Skin epidermis (tissue), 12 donors: ENCODE results near the gene REPIN1.

Experiments used
- H3K27ac ChIP-seq, 21 experiments: fragments of 200-600 bp; sonication (generic) in 11 of 21; one replicate each; pipeline ENCODE4 v1.5.0; 2020; ENCODE audit warnings: mild to moderate bottlenecking in 3 of 21, inconsistent platforms in 2 of 21, moderate library complexity in 2 of 21
- H3K4me3 ChIP-seq, 7 experiments: fragments of 200-600 bp; sonication (generic) in 2 of 7; one replicate each; pipeline ENCODE4 v1.5.0; 2020; ENCODE audit warnings: inconsistent platforms in 2 of 7, mild to moderate bottlenecking in 2 of 7, moderate library complexity in 1 of 7

The REPIN1 gene

GRCh38 chr7:150401424-150401790, 32.8 kb downstream of the REPIN1 start:
- no peak overlapping the region for H3K27ac ChIP-seq
- no peak overlapping the region for H3K4me3 ChIP-seq

GRCh38 chr7:150401861-150402631, 33.4 kb downstream of the REPIN1 start:
- Histone ChIP-seq H3K27ac (no peak overlapping the region), H3K4me3 (no peak overlapping the region)

DNA sequence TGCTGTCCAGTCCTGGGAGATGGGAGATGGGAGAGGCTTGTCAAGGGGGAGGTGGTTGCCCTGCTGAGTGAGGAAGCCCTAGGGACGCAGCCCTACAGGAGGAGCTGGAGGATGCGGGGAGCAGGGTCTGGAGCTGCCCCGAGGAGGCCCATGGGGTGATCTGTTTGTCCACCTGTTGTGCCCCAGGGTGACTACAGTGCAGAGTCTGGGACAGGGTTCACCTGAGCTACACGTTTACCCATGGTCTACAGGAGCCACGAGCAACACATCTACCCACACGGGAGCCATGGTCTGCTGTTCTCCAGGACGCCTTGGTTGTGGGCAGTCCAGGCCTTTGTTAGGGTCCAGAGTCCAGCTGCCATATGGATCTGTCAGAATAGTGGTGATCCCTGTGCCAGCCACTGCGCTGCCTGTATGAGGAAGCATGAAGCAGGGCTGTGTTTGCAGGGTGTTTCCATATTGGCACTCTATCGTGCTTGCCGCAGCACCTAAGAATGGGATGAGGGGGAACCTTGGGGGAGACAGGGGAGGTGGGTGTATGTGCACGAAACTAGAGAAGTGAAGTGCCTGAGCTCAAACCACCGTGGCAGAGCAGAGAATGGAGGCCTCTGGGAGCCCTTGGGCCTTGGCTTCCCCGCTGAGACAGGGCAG, 34.2 kb downstream of the REPIN1 start:
- no peak overlapping the region for H3K27ac ChIP-seq
- no peak overlapping the region for H3K4me3 ChIP-seq

DNA sequence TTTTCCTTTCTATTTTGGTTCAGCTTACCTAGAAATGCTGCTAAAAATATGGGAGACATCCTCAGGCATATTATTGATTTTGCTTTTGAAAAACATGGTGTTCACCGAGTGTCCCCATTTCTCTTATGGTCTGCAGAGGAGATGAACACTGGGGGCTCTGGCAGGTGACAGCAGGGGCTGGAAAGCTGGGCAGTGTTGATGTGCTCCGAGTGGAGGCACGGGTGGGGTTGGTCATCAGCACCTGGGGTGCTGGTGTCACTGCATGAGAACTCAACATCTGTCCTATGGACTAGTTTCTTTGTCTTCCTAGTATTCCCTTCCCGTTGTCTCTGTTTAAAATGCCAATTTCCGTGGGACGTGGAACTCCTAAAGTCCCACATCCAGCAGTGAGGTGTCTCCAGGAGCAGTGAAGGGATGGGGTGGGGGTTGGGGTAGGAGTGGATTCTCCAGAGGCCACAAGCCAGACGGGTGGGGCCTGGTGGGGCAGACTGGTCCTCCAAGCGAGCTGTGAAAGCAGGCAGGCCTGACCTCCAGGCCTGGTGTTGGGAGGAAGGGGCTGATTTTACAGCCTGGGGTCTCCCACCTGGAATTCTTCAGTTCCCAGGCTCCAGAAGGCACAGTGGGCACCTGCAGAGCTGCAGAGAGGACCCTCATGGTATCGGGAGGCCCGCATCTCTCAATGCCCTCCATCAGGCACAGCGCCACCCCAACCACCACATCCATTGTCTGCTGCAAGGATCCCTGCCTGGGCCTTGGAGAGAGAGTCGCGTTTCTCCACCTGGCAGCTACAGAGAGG, 35.0 kb downstream of the REPIN1 start:
- H3K4me3 ChIP-seq = no peak overlapping the region
- H3K27ac ChIP-seq = peak overlapping the region in 18 of 21 experiments; percentile 18 to 99 (median 94)

DNA sequence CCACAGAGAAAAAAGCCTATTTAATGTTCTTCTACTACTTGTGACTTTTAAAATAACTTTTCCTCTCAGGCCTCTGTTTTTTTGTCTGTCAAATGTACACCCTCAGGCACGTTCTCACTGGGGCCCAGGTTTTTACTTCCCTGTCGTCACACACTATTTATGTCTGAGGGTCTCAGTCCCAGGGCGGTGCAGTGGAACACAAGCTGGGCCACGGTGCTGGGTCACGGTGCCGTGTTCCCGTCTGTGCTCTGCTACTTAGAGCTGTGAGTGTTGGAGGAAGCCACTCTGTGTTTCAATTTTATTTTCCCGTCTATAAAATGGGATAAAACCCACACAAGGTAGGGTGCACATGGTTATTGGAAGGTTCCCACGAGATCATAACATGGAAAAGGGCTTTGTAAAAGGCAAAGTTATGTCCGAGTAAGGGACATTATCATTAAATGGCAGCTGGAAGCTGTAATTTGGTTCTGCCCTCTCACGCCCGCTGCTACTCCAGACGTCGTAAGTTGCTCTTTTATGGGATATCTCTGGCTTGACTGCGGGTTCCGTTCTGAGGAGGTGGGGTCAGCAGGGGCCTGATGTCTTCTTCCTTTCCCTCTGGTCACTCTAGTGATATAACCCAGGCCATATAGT, 35.7 kb downstream of the REPIN1 start:
- peak overlapping the region; percentile 50 to 82 (median 59) for H3K4me3 ChIP-seq
- peak overlapping the region; percentile 84 to 99 (median 94) for H3K27ac ChIP-seq

- H3K4me3 ChIP-seq = peak overlapping the region; percentile 50 to 82 (median 59)
- H3K27ac ChIP-seq = peak overlapping the region; percentile 84 to 99 (median 94)
Observed at GRCh38 chr7:150404805-150405583, 36.4 kb downstream of the REPIN1 start.

GRCh38 chr7:150405584-150406311, 37.1 kb downstream of the REPIN1 start:
- H3K27ac ChIP-seq = peak overlapping the region; percentile 42 to 99 (median 94)
- peak overlapping the region; percentile 50 to 82 (median 59) for H3K4me3 ChIP-seq

DNA sequence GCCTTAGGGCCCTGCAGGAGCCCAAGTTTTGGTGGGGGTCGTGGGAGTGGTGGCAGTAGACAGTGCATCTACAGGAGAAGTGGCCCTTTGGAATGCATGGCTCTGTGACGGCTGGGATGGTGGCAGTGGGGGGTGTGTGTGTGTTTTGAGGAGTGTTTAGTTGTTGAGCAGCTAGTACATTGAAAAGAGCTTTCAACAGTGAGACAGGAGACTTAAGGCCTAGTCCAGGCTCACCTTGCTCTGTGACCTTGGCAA, 37.6 kb downstream of the REPIN1 start:
- peak overlapping the region in 19 of 21 experiments; percentile 62 to 99 (median 94) for H3K27ac ChIP-seq
- H3K4me3 ChIP-seq = peak overlapping the region; percentile 50 to 82 (median 59)

DNA sequence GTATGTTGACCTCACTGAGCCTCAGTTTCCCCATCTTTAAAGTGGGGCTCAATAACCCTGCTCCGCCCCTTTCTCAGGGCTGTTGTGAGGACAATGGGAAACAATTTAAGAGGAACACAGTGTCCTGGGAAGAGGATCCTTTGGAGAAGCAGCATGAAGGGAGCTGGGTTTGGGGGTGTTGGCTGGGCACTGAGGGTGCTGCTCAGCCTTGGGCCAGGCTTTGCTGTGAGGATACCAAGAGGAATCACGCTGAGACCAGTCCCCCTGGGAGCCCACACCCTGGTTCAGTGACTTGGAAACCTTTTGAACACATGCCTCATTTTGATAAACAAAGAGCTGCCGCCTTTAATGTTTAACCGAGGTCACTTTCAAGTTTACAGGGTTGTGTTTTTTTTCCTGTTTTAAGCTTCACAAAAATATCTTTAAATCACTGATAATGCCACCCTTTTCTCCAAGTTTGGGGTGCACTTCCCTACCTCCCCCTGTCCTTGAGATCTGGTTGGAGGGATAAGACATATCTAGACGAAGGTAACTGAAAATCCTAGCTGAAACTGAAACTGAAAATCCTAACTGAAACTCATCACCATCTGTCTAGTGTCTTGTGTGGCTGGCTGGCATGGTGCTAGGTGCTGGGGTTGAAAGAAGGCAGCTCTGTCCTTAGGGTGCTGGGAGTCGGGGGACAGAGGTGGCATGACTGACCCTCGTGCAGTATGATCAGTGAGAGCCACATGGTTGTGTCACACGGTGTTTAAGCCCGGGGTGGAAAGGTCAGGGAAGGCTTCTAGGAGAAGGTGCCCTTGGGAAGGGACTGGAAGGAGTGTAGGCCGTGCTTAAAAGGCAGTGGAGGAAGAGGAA, 38.2 kb downstream of the REPIN1 start:
- Histone ChIP-seq H3K4me3 (peak overlapping the region in 4 of 7 experiments; percentile 53 to 82 (median 60)), H3K27ac (peak overlapping the region in 19 of 21 experiments; percentile 16 to 99 (median 94))

- peak overlapping the region in 9 of 21 experiments; percentile 22 to 99 (median 95) for H3K27ac ChIP-seq
- no peak overlapping the region for H3K4me3 ChIP-seq
Observed at GRCh38 chr7:150407588-150408392, 39.2 kb downstream of the REPIN1 start.

- H3K27ac ChIP-seq = no peak overlapping the region
- H3K4me3 ChIP-seq = no peak overlapping the region
Observed at GRCh38 chr7:150408393-150409299, 40.0 kb downstream of the REPIN1 start.

DNA sequence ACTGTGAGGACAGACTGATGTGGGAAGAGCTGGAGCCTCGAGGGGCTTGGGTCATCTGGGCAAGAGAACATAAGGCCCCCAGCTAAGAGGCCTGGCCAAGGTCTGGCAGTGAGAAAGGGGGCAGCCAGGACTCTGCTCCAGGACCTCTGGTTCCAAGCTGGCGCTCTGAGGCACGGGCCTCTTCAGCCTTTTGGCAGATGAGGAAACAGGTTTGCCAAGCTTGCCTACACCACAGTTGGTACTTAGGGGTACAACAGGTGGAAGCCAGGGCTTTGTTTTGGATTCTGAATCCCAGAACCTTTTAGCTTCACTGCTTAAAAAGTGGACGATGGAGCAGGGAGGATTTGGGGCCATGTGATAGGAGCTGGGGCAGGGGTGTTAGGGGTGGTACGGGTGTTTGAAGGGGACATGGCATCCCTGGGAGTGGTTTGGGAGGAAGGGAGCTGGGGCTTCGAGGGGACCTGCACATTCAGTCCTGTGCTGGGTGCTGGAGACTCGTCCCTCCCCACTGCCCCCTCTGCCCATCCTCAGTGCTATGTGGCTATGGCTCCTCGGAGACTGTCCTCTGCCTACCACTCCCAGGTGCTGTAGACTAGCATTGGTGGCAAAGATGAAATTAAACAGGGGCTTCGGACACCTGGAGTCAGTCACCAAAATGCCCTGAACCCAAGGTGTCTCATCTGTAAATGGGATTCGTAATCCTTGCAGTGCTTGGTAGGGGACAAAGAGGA, 40.8 kb downstream of the REPIN1 start:
- no peak overlapping the region for H3K4me3 ChIP-seq
- H3K27ac ChIP-seq = no peak overlapping the region

- Histone ChIP-seq H3K4me3 (no peak overlapping the region), H3K27ac (no peak overlapping the region)
Observed at GRCh38 chr7:150410131-150410530, 41.5 kb downstream of the REPIN1 start.

- Histone ChIP-seq H3K4me3 (no peak overlapping the region), H3K27ac (no peak overlapping the region)
Observed at GRCh38 chr7:150410680-150411346, 42.2 kb downstream of the REPIN1 start.

GRCh38 chr7:150411606-150412005, 43.0 kb downstream of the REPIN1 start:
- Histone ChIP-seq H3K4me3 (no peak overlapping the region), H3K27ac (no peak overlapping the region)
